IMR-90 (cell line): Measurements from ENCODE around the gene TJP3. TPM values are rescaled to one million over a fixed set of nuclear protein-coding genes. Genes with fewer than 3 reads are reported as not detected.

Source experiments
- ATAC-seq: fragments of 200-7000 bp; cut with Tn5 transposase; 2 replicates; pipeline ENCODE4 v1.9.1; 2020; ENCODE audit warnings: low read depth, mild to moderate bottlenecking, moderate library complexity
- BruUV-seq: library from RNA; stranded (reverse); fragments of 400-500 nt; replicated peaks from 2 replicates; lab custom pipeline; 2021; lab: Mats Ljungman, UMichigan
- CTCF ChIA-PET: fragments of 300-600 bp; formaldehyde crosslinking; extraction: SDS; loops from one replicate; lab custom pipeline; 2021; ENCODE audit warnings: antibody characterized with exemption; lab: Yijun Ruan, JAX
- POLR2A ChIA-PET: fragments of 300-600 bp; sonication (Branson Sonifier 250); formaldehyde crosslinking; loops from one replicate; lab custom pipeline; 2022; ENCODE audit warnings: antibody characterized with exemption; ENCODE audit not compliant: unreplicated experiment; lab: Charles Lee
- DNase-seq: peaks from one replicate; pipeline ENCODE4 v3.0.0; 2013
- H2AFZ ChIP-seq: replicated peaks from 2 replicates; pipeline ENCODE3; 2013; ENCODE audit warnings: low read length, mild to moderate bottlenecking; ENCODE audit not compliant: poor library complexity
- H2AK5ac ChIP-seq: 2 replicates; pipeline ENCODE4 v1.6.1; 2013; ENCODE audit warnings: low read depth, low read length, inconsistent platforms
- H2AK9ac ChIP-seq: replicated peaks from 2 replicates; pipeline ENCODE3; 2013; ENCODE audit warnings: mild to moderate bottlenecking, low read depth, low read length, moderate library complexity; ENCODE audit not compliant: poor library complexity
- H2BK120ac ChIP-seq: 2 replicates; pipeline ENCODE4 v1.6.1; 2013; ENCODE audit warnings: low read depth, low read length, inconsistent platforms
- H2BK15ac ChIP-seq: 3 replicates; pipeline ENCODE4 v1.6.1; 2013; ENCODE audit warnings: low read depth, low read length, inconsistent platforms
- H2BK20ac ChIP-seq: 2 replicates; pipeline ENCODE4 v1.6.1; 2013; ENCODE audit warnings: low read depth, mild to moderate bottlenecking, inconsistent platforms, low read length, moderate library complexity
- H2BK5ac ChIP-seq: 2 replicates; pipeline ENCODE4 v1.6.1; 2013; ENCODE audit warnings: mild to moderate bottlenecking, low read depth, low read length, inconsistent platforms; ENCODE audit not compliant: poor library complexity, severe bottlenecking
- H3K14ac ChIP-seq: replicated peaks from 2 replicates; pipeline ENCODE4 v1.6.1; 2013; ENCODE audit warnings: low read depth, low read length, inconsistent platforms
- H3K18ac ChIP-seq: 2 replicates; pipeline ENCODE4 v1.6.1; 2013; ENCODE audit warnings: low read depth, low read length, control low read depth
- H3K23ac ChIP-seq: 2 replicates; pipeline ENCODE4 v1.6.1; 2013; ENCODE audit warnings: low read depth, low read length, inconsistent platforms
- H3K27ac ChIP-seq: 2 replicates; pipeline ENCODE4 v1.5.1; 2013; ENCODE audit warnings: mild to moderate bottlenecking, control low read depth, low read length; ENCODE audit not compliant: insufficient read depth
- H3K27me3 ChIP-seq: 2 replicates; pipeline ENCODE4 v1.6.1; 2013; ENCODE audit warnings: low read length; ENCODE audit not compliant: control insufficient read depth, insufficient read depth
- H3K36me3 ChIP-seq: 2 replicates; pipeline ENCODE4 v1.6.1; 2013; ENCODE audit warnings: low read length, mixed read lengths; ENCODE audit not compliant: control insufficient read depth, insufficient read depth
- H3K4ac ChIP-seq: 2 replicates; pipeline ENCODE4 v1.6.1; 2013; ENCODE audit warnings: low read depth, low read length, inconsistent platforms
- H3K4me1 ChIP-seq: 2 replicates; pipeline ENCODE4 v1.6.1; 2013; ENCODE audit warnings: low read length, mixed read lengths; ENCODE audit not compliant: control insufficient read depth, insufficient read depth
- H3K4me2 ChIP-seq: 2 replicates; pipeline ENCODE4 v1.6.1; 2013; ENCODE audit warnings: low read depth, mild to moderate bottlenecking, control low read depth, low read length, moderate library complexity
- H3K4me3 ChIP-seq: 2 replicates; pipeline ENCODE4 v1.5.1; 2013; ENCODE audit warnings: low read depth, mild to moderate bottlenecking, control low read depth, low read length, moderate library complexity; ENCODE audit not compliant: insufficient read depth
- H3K56ac ChIP-seq: 2 replicates; pipeline ENCODE4 v1.6.1; 2013; ENCODE audit warnings: low read length, inconsistent platforms; ENCODE audit not compliant: insufficient read depth; ENCODE audit errors: extremely low read depth
- H3K79me1 ChIP-seq, 2 experiments: 2 replicates each; pipeline ENCODE4 v1.6.1; 2013; ENCODE audit warnings: low read length in 2 of 2, inconsistent platforms in 1 of 2, low read depth in 1 of 2
- H3K9ac ChIP-seq: 2 replicates; pipeline ENCODE4 v1.6.1; 2013; ENCODE audit warnings: low read depth, low read length, control low read depth
- H3K9me1 ChIP-seq: 2 replicates; pipeline ENCODE4 v1.6.1; 2013; ENCODE audit warnings: low read length, inconsistent platforms; ENCODE audit not compliant: insufficient read depth
- H3K9me3 ChIP-seq: 2 replicates; pipeline ENCODE4 v1.6.1; 2013; ENCODE audit warnings: low read length; ENCODE audit not compliant: control insufficient read depth, insufficient read depth
- H4K20me1 ChIP-seq: 2 replicates; pipeline ENCODE4 v1.6.1; 2013; ENCODE audit warnings: low read length, inconsistent platforms; ENCODE audit not compliant: insufficient read depth
- H4K5ac ChIP-seq: 2 replicates; pipeline ENCODE4 v1.6.1; 2013; ENCODE audit warnings: mild to moderate bottlenecking, low read depth, low read length, control low read depth
- H4K8ac ChIP-seq, 2 experiments: 2 replicates each; pipeline ENCODE4 v1.6.1; 2013; ENCODE audit warnings: low read depth in 2 of 2, low read length in 2 of 2, control low read depth in 1 of 2, inconsistent platforms in 1 of 2
- H4K91ac ChIP-seq: 2 replicates; pipeline ENCODE4 v1.6.1; 2013; ENCODE audit warnings: low read depth, low read length, inconsistent platforms; ENCODE audit not compliant: insufficient read depth
- MAZ ChIP-seq: IDR thresholded peaks from 2 replicates; pipeline ENCODE4 v1.6.1; 2012; ENCODE audit warnings: low read depth, mild to moderate bottlenecking, low read length, improper control_type of control experiment, moderate library complexity, borderline replicate concordance
- RCOR1 ChIP-seq: IDR thresholded peaks from 2 replicates; pipeline ENCODE4 v1.6.1; 2012; ENCODE audit warnings: mild to moderate bottlenecking, low read length, improper control_type of control experiment; ENCODE audit not compliant: insufficient replicate concordance
- RFX5 ChIP-seq: IDR thresholded peaks from 2 replicates; pipeline ENCODE4 v1.8.0; 2012; ENCODE audit warnings: low read depth, mild to moderate bottlenecking, low read length, moderate library complexity
- WGBS, 2 experiments: methylation state at CpG; one replicate each; pipeline versions ENCODE4 v1.1.5 to v1.1.7; 2013; ENCODE audit warnings: missing lambda C conversion rate in 2 of 2; ENCODE audit not compliant: insufficient read length in 1 of 2; ENCODE audit errors: extremely low coverage in 2 of 2; 5-methylcytosine and 5-hydroxymethylcytosine counted together
- dilution Hi-C: fragments of 300-500 bp; cut with HindIII; formaldehyde crosslinking; loops from one replicate; pipeline ENCODE4 v1.14.3; 2018; ENCODE audit warnings: low sequenced_read_pairs; ENCODE audit not compliant: unreplicated experiment
- in situ Hi-C: fragments of 300-500 bp; cut with MboI; formaldehyde crosslinking; loops from 3 replicates; pipeline ENCODE4 v1.14.3; 2019; ENCODE audit warnings: low sequenced_read_pairs, inconsistent platforms, mixed read lengths
- intact Hi-C: fragments of 100-400 bp; cut with micrococcal nuclease; formaldehyde crosslinking; loops from 2 replicates; pipeline ENCODE4 v1.10.0; 2022
- polyA plus RNA-seq, 3 experiments: library from polyadenylated mRNA; depleted of rRNA; stranded (reverse); fragments of >200 nt; gene quantifications; 2 replicates each; pipeline ENCODE4 v1.2.3, GENCODE V29; 2012; ENCODE audit warnings: low replicate concordance in 1 of 3
- total RNA-seq: library from RNA; depleted of rRNA; stranded (reverse); fragments of >200 nt; gene quantifications from 2 replicates; pipeline ENCODE4 v1.2.3, GENCODE V29; 2012

The TJP3 gene
- total and polyA plus RNA-seq, 2 of the 4 experiments (the other 2 are of a cell fraction) = not detected

DNA sequence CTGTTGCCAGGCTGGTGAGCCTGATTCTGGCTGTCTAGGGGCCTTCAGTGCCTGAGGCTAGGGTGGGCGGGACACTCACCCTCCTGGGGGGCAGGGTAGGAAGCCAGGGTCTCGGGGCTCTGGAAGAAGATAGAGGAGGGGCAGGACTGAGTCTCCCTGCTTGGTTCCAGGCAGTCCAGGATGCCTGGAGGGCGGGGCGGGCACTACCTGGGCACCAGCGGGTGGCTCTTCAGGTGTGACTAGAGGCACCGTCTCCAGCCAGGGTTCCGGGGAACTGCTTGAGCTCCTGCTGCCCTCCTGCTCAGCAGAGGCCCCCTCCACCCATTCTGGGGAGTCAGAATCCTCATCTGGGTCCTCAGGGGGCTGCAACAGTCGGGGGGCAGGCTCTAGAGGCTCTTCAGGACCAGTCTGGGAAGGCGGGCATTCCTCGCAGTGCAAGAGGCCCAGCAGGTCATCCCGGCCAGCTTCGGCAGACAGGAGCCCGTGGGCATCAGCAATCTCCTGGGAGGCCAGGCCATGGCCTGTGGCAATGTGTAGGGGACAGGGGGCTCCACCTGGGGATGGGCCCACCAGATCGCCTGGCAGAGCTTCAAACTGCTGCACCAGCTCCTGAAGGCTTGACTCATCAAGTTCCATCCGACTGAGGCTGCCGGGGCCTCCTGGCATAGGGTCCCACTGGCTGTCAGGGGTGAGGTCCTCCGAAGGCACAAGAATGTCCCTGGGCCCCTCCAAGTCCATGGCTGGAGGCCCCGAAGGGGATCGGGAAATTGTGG, 51.5 kb downstream of the TJP3 start (continued):
- TF ChIP-seq RFX5 = no peak

DNA sequence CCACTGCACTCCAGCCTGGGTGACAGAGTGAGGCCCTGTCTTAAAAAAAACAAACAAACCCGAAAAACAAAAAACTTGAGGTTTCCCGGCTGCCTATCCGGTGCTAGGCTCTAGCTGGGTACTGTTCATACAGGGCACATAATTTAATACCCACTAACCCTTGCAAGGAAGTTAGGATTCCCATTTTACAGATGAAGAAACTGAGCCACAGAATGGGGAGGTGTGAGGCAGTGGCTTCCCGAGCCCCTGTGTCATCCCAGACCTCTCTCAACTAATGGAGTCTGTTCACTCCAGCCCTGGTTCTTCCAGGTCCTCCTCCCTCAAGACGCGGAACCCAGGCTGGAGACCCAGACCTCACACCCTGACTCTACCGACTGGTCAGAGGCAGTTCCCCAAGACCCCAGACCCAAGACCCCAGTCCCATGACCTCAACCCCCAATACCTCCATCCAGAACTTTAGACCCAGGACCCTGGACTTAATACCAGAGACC, 52.7 kb downstream of the TJP3 start:
- Histone ChIP-seq H3K9me1 (peaks cover 3% of the 10 kb centered on the region; the same call in 1 of the 2 replicates), H3K27me3 (no peaks in the 10 kb centered on the region), H3K36me3 (peaks cover 8% of the 10 kb centered on the region; the same call in 1 of the 2 replicates), H2BK120ac (peak overlapping the region; percentile 13; the same call in 1 of the 2 replicates), H3K9ac (peak overlapping the region; percentile 95), H3K18ac (peak overlapping the region; percentile 35), H2AK9ac (peak overlapping the region; percentile 98), H2AK5ac (peak overlapping the region; percentile 96), H3K4me2 (peak overlapping the region; percentile 89), H3K4me3 (peak overlapping the region; percentile 87), H3K14ac (peak overlapping the region; percentile 96), H4K91ac (peak overlapping the region; percentile 80), H4K5ac (peak overlapping the region; percentile 76), H4K20me1 (no peaks in the 10 kb centered on the region), H3K9me3 (no peaks in the 10 kb centered on the region), H3K56ac (peak overlapping the region; percentile 83), H4K8ac (peak overlapping the region; percentile 80 to 97; a peak in 3 of 4 replicates), H3K4me1 (peaks cover 2% of the 10 kb centered on the region; the same call in 1 of the 2 replicates), H2BK5ac (peak overlapping the region; percentile 77), H2AFZ (peak overlapping the region; percentile 99), H2BK15ac (no peak overlapping the region), H3K23ac (peak overlapping the region; percentile 87), H3K27ac (peak overlapping the region; percentile 88), H3K79me1 (peaks cover 18 to 33% of the 10 kb centered on the region in 2 experiments), H3K4ac (peak overlapping the region; percentile 84), H2BK20ac (no peak overlapping the region)
- DNase-seq = peak; percentile 8
- dilution Hi-C loops (no loop called here), in situ Hi-C loops (no loop called here), intact Hi-C loops (no loop called here)
- BruUV-seq = no TSS peak
- 35% methylated on average over 4 of the region's 7 CpGs; no CpG with 5 or more reads in 1 of the 2 experiments for WGBS, 2 experiments
- POLR2A ChIA-PET = interaction anchor here (0.6 kb wide), 2 partner anchors 227 to 251 kb away, joined by 3 to 7 read pairs; no protein-coding TSS in a partner anchor
- CTCF ChIA-PET = interaction anchor here (0.5 to 0.7 kb wide), 3 partner anchors 29 to 1675 kb away, joined by 3 to 4 read pairs (median 4); no protein-coding TSS in a partner anchor
- TF ChIP-seq MAZ = no peak
- peak; percentile 78 for TF ChIP-seq RCOR1
- ATAC-seq = no peak
